Prostate gland (tissue), 2 donors: ENCODE results near the gene PHEX.

Experiments used
- POLR2AphosphoS5 ChIP-seq: sonication (generic); formaldehyde crosslinking; IDR thresholded peaks from one replicate; pipeline ENCODE4 v1.6.1; 2017; ENCODE audit warnings: antibody characterized with exemption
- TF ChIP-seq, protein P1 (sequence below), 4 experiments: fragments of 200-600 bp in 2 of 4; fragments of 450-650 bp in 2 of 4; sonication (generic) in 2 of 4; IDR thresholded peaks; 1 replicate in 3 of 4; 2 replicates in 1 of 4; pipeline ENCODE4 v1.5.1; 2016 to 2019; ENCODE audit warnings: antibody characterized with exemption in 4 of 4, mild to moderate bottlenecking in 2 of 4, moderate library complexity in 2 of 4

DNA sequence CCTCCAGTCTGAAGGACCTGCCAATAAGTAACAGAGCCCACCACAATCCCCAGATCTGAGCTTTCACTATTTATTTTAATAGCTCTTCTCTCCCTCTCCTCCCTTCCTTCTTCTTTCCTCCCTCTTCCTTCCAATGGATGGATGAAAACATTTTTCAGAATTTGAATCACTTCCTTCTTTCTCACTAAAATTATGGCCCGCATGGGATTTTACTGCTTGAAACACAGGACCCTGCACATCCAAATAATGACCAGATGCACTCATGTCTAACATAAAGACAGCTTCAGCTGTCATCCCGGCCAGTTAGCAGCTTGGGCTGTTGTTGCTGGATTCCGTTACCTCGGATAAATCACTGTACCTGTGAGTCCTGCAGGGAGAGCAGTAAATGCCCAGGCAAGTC is 5.4 kb upstream of the PHEX start:
- no peak for TF ChIP-seq POLR2AphosphoS5
- TF ChIP-seq, protein P1, sequence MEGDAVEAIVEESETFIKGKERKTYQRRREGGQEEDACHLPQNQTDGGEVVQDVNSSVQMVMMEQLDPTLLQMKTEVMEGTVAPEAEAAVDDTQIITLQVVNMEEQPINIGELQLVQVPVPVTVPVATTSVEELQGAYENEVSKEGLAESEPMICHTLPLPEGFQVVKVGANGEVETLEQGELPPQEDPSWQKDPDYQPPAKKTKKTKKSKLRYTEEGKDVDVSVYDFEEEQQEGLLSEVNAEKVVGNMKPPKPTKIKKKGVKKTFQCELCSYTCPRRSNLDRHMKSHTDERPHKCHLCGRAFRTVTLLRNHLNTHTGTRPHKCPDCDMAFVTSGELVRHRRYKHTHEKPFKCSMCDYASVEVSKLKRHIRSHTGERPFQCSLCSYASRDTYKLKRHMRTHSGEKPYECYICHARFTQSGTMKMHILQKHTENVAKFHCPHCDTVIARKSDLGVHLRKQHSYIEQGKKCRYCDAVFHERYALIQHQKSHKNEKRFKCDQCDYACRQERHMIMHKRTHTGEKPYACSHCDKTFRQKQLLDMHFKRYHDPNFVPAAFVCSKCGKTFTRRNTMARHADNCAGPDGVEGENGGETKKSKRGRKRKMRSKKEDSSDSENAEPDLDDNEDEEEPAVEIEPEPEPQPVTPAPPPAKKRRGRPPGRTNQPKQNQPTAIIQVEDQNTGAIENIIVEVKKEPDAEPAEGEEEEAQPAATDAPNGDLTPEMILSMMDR (IDR thresholded peaks at IDR 0.05): no peak
